ENCODE results near the gene ZNF646.

The ZNF646 gene

GRCh38 chr16:31113121-31114120 lies 39.2 kb downstream of the ZNF646 start:
- Histone ChIP-seq H3K4me3 (replicated peaks; ENCODE audit: insufficient read depth, low read length) (no peak overlapping the region), H3K27me3 (ENCODE audit: insufficient read depth, poor library complexity, severe bottlenecking) (no peaks in the 10 kb centered on the region), H3K27ac (replicated peaks) (peak overlapping the region; percentile 68)
- peak; percentile 82 to 89 for DNase-seq (ENCODE audit: low read depth in 1 of 2, low spot score in 1 of 2)
- no peak; the same call in 1 of the 2 replicates for TF ChIP-seq GABPA (IDR thresholded peaks at IDR 0.05; ENCODE audit: low read depth)
- TF ChIP-seq POLR2AphosphoS5 (IDR thresholded peaks at IDR 0.05; ENCODE audit: low read depth) = peak; percentile 78
- TF ChIP-seq SPI1 (IDR thresholded peaks at IDR 0.05; ENCODE audit: borderline replicate concordance, low read depth) = peak; percentile 74; the same call in 1 of the 2 replicates
- TF ChIP-seq, protein P1, sequence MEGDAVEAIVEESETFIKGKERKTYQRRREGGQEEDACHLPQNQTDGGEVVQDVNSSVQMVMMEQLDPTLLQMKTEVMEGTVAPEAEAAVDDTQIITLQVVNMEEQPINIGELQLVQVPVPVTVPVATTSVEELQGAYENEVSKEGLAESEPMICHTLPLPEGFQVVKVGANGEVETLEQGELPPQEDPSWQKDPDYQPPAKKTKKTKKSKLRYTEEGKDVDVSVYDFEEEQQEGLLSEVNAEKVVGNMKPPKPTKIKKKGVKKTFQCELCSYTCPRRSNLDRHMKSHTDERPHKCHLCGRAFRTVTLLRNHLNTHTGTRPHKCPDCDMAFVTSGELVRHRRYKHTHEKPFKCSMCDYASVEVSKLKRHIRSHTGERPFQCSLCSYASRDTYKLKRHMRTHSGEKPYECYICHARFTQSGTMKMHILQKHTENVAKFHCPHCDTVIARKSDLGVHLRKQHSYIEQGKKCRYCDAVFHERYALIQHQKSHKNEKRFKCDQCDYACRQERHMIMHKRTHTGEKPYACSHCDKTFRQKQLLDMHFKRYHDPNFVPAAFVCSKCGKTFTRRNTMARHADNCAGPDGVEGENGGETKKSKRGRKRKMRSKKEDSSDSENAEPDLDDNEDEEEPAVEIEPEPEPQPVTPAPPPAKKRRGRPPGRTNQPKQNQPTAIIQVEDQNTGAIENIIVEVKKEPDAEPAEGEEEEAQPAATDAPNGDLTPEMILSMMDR (IDR thresholded peaks at IDR 0.05; ENCODE audit: insufficient read depth, low read length) = no peak

- TF ChIP-seq, protein P2, sequence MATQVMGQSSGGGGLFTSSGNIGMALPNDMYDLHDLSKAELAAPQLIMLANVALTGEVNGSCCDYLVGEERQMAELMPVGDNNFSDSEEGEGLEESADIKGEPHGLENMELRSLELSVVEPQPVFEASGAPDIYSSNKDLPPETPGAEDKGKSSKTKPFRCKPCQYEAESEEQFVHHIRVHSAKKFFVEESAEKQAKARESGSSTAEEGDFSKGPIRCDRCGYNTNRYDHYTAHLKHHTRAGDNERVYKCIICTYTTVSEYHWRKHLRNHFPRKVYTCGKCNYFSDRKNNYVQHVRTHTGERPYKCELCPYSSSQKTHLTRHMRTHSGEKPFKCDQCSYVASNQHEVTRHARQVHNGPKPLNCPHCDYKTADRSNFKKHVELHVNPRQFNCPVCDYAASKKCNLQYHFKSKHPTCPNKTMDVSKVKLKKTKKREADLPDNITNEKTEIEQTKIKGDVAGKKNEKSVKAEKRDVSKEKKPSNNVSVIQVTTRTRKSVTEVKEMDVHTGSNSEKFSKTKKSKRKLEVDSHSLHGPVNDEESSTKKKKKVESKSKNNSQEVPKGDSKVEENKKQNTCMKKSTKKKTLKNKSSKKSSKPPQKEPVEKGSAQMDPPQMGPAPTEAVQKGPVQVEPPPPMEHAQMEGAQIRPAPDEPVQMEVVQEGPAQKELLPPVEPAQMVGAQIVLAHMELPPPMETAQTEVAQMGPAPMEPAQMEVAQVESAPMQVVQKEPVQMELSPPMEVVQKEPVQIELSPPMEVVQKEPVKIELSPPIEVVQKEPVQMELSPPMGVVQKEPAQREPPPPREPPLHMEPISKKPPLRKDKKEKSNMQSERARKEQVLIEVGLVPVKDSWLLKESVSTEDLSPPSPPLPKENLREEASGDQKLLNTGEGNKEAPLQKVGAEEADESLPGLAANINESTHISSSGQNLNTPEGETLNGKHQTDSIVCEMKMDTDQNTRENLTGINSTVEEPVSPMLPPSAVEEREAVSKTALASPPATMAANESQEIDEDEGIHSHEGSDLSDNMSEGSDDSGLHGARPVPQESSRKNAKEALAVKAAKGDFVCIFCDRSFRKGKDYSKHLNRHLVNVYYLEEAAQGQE (IDR thresholded peaks at IDR 0.05; ENCODE audit: insufficient replicate concordance, low read depth) = no peak
- TF ChIP-seq GABPA (IDR thresholded peaks at IDR 0.05; ENCODE audit: low read depth) (no peak), SPI1 (IDR thresholded peaks at IDR 0.05; ENCODE audit: borderline replicate concordance, low read depth) (no peak), POLR2AphosphoS5 (IDR thresholded peaks at IDR 0.05; ENCODE audit: low read depth) (no peak)
- TF ChIP-seq, protein P1 (IDR thresholded peaks at IDR 0.05; ENCODE audit: insufficient read depth, low read length) = no peak
- no peaks in the 10 kb centered on the region for H3K27me3 ChIP-seq (ENCODE audit: insufficient read depth, poor library complexity, severe bottlenecking)
- H3K27ac ChIP-seq (replicated peaks) = peak overlapping the region; percentile 68
- H3K4me3 ChIP-seq (replicated peaks; ENCODE audit: insufficient read depth, low read length) = no peak overlapping the region
- DNase-seq (ENCODE audit: low read depth in 1 of 2, low spot score in 1 of 2) = no peak
Observed at GRCh38 chr16:31114468-31114867, 40.2 kb downstream of the ZNF646 start.

DNA sequence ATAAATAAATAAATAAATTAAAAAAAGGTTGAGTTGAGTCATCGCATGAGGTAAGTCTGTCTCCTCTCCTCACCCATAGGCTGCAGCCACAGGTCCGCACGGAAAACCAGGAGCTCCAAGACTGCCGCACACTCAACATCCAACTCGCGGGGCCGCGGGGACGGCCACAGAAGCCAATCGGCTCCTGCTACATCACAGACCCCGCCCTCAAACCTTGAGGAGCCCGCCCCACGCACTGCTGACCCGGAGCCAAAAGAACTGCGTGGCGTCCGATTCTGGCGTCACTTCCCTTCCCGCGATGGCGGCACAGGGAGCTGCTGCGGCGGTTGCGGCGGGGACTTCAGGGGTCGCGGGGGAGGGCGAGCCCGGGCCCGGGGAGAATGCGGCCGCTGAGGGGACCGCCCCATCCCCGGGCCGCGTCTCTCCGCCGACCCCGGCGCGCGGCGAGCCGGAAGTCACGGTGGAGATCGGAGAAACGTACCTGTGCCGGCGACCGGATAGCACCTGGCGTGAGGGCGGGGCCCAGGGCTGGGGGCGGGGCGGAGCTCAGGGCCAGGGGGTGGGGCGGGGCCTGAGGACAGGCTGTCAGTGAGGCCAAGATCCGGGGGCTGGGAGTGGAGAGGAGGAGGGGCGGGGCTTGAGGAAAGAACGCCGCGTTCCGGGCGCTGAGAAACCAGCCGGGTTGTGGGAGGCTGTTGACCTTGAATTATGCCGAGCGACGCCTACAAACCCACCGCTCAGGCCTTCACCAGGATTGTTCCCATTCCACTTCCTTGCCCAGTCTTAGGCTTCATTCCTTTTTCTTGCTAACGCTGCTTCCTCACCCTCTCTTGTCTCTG lies 43.4 kb downstream of the ZNF646 start, which contains the start of gene KAT8:
TSS of gene KAT8 (plus strand) at position 281 of the 839 bp plus-strand sequence. CDS start at position 299, 18 bp downstream.
- Histone ChIP-seq H3K27ac (replicated peaks) (peak within 1 kb of the TSS; percentile 82), H3K4me3 (replicated peaks; ENCODE audit: insufficient read depth, low read length) (peak within 1 kb of the TSS; percentile 54), H3K27me3 (ENCODE audit: insufficient read depth, poor library complexity, severe bottlenecking) (no peaks in the 10 kb centered on the region)
- TF ChIP-seq, protein P2 (IDR thresholded peaks at IDR 0.05; ENCODE audit: insufficient replicate concordance, low read depth) = peak; percentile 49
- TF ChIP-seq, protein P1 (IDR thresholded peaks at IDR 0.05; ENCODE audit: insufficient read depth, low read length) = no peak
- peak; percentile 84; the same call in 1 of the 2 replicates for TF ChIP-seq POLR2AphosphoS5 (IDR thresholded peaks at IDR 0.05; ENCODE audit: low read depth)
- peak; percentile 61; the same call in 1 of the 2 replicates for TF ChIP-seq SPI1 (IDR thresholded peaks at IDR 0.05; ENCODE audit: borderline replicate concordance, low read depth)
- peak; percentile 96 for TF ChIP-seq GABPA (IDR thresholded peaks at IDR 0.05; ENCODE audit: low read depth)
- peak; percentile 95 to 99 for DNase-seq (ENCODE audit: low read depth in 1 of 2, low spot score in 1 of 2)
